Colon (tissue), 2 donors: Measurements from ENCODE around the gene MCOLN1.

Source experiments
- FAIRE-seq: peaks from 2 replicates; lab custom pipeline; 2012; peaks lifted over from hg19 to GRCh38; lab: Jason Lieb, UNC
- donor health status: control.
- donor health status: control.

Gene MCOLN1

GRCh38 chr19:7522072-7522922, at the start of gene MCOLN1:
Gene MCOLN1, plus strand, starts transcription at chr19:7522624. Its CDS starts 127 bp downstream, at chr19:7522751.
- no peak for FAIRE-seq

DNA sequence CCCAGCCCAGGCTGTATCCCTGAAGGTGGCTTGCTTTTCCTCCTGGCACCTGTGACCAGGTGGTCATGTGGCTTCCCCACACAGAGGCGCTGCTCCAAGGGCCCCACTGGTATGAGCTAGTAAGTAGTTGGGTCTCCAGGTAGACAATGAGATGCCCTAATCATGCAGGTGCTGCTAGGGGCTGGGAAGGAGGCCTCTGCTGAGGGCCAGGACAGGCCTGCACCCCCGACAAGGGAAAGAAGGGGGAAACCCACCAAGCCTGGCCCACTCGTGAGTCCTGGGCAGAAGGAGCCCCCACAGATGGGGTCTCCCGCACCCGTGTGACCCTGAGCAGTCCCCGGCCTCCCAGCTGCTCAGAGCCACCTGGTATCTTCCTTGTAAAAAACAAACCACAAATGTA, 46.8 kb upstream of the MCOLN1 start:
- FAIRE-seq: no peak

GRCh38 chr19:7476241-7476640, 46.2 kb upstream of the MCOLN1 start:
- FAIRE-seq: no peak

- FAIRE-seq: no peak
Measured at GRCh38 chr19:7476777-7477494, 45.5 kb upstream of the MCOLN1 start.

DNA sequence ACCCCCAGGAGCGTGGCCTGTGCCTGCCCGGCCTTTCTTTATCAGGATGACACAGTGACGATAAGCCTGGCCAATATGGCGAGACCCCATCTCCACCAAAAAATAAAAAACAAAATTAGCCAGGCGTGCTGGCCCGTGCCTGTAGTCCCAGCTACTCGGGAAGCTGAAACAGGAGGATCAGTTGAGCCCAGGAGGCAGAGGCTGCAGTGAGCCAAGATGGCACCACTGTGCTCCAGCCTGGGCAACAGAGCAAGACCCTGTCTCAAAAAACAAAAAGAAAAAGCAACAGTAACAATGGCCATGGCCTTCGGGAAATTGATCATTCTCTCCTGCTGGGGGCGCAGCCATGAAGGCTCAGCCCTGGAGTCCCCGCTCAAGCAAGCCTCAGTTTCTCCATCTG, 44.7 kb upstream of the MCOLN1 start:
- FAIRE-seq: no peak

DNA sequence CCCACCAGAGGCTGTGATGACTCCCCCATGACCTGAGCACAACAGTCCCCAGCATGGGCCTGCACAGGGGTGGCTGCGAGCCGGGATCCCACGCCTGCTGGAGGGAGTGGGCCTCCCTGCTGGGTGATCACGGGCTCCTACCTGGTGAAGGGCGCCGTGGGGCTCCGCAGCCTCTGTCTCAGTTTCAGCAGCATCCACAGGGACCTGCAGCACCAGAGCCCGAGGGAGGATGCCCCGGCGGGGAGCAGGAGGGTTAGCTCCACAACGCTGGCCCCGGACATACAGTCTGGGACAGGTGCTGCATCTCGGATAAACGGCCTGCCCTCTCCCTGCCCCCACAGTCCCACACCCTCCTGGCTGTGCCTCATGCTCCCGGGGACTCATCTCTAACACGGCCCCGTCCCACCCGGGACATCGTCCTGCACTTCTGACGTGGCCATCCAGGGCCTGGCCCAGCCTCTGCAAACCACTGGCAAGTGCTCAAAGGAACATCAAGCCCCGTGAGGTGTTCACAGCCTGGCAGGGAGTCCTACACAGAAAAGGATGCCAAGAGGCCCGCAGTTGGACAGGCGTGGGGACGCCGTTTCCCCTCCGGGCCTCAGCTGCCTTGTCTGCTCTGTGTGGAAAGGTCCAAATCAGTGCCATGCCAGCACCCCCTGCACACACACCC, 44.1 kb upstream of the MCOLN1 start:
- FAIRE-seq: no peak

- no peak for FAIRE-seq
Measured at GRCh38 chr19:7478843-7479227, 43.6 kb upstream of the MCOLN1 start.

DNA sequence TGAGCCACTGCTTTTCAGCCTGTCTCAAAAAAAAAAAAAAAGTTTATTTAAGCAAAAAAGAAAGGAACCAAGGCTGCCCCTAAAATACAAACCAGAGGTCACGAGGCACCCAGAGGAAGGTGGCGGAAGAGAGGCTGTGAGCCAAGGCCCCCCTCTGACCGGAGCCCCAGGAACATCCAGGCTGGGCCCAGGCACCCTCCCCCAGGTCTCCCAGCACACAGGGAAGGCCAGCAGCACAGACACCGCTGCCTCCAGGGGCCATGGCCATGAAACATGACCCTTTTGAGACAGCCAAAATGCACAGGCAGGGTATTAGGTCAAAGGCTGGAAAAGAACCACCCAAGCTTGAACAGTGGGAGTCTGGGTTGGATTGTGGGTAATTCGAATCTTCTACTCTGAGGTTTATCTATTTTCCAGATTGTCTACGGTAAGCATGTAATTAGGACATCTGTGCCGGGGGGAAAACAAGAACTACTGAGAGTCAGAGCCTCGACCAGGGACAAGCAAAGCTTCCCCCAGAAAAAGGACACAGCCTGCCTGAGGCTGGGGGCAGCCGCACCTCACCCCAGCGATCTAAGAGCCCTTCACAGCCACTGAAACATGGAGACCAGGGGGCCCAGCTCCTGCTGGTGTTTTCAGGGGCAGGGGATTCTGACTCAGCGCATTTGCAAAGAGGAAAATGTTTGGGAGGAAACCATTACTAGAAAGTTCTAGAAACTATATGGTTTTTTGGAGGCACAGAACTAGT, 42.0 kb upstream of the MCOLN1 start:
- FAIRE-seq: no peak

- no peak for FAIRE-seq
Measured at GRCh38 chr19:7480970-7481255, 41.5 kb upstream of the MCOLN1 start.

DNA sequence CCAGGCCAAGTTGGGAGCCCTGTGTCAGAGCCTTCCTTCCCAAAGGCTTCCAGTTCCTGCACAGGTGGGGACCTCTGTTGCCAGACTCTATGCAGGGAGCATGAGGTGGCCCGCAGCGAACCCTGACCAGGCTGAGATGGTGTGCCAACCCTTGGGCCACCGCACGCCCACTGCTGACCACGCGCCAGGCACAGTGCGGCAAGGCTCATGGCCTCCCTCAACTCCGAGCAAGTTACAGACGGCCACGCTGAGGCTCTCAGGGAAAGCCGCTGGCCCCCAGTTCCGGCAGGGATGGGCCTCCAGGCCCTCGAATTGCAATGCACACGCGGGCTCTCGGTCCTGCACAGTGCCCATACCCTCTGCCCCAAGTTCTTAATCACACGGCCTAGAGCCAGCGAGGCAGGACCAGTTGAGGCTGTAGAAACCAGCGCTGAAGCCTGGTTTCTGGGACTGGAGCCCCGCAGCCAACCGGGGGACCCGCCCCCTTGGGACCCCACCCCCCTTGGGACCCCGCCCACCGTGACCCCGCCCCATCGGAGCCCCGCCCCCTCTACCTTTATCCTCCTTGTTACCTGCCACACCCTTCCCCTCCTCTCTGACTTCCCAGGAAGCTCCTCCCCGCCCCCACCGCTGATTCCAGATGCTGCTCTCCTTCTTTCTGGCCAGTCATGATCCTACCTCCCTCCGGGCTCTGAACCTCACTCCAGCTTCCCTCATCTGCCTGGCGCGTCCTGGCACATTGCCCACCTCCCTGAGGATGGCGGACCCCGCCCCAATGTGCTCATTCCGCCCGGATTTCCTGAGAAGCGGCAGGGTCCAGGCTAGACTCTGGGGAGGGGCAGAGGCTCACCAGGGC, 39.6 kb upstream of the MCOLN1 start:
- FAIRE-seq: no peak

DNA sequence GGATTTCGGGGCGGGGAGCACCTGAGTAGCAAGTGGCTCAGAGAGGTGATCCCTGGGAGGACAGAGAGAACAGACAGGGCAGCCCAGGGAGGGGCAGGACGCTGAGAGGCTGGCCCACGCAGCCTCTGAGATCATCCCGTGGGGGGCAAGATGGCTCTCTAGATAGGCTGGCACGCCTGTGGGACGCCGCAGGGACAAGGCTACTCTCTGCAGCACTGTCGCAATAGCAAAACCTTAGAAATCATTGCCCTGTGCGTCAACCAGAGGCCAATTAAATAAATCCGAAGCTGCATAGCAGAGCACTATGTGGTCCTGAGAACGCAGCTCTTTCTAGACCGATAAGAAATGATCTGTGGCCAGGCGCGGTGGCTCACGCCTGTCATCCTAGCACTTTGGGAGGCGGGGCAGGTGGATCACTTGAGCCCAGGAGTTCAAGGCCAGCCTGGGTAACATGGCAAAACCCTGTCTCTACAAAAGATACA, 38.7 kb upstream of the MCOLN1 start:
- FAIRE-seq: no peak

DNA sequence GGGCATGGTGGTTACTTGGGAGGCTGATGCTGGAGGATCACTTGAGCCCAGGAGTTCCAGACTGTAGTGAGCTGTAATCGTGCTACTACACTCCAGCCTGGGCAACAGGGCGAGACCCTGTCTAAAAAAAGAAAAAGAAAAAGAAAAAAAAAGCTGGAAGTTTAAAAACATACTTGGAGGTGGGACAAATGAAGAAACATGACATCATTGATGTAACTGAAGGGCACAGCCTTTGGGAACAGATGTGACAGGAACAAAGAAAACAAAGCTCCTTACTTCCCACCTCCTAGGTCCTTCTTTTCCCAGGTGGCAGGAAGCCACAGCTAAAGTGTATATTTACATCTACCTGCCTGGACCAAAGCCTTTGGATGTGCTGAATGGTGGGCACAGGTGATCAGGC, 35.5 kb upstream of the MCOLN1 start:
- no peak for FAIRE-seq

GRCh38 chr19:7488736-7489353, 33.6 kb upstream of the MCOLN1 start, which contains the start of gene PEX11G:
Gene PEX11G, minus strand, starts transcription at chr19:7489035. Its CDS starts 25 bp downstream, at chr19:7489010.
- no peak for FAIRE-seq

DNA sequence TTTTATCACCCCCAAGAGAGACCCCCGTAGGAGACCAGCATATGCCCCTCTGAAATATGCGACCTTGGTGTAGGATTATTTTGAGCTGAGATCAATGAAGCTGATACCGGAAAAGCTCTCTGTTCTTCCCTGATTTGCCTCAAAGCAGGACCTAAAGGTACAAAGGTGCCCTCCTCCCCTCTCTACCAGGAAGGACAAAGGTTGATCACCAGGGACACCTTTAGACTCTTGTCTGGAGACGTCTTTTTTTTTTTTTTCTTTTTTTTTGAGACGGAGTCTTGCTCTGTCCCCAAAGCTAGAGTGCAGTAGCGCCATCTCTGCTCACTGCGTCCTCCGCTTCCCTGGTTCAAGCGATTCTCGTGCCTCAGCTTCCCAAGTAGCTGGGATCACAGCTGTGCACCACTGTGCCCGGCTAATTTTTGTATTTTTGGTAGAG, 32.8 kb upstream of the MCOLN1 start:
- no peak for FAIRE-seq

- FAIRE-seq: no peak
Measured at GRCh38 chr19:7492142-7492541, 30.3 kb upstream of the MCOLN1 start.

GRCh38 chr19:7492558-7492957, 29.9 kb upstream of the MCOLN1 start:
- FAIRE-seq: no peak

DNA sequence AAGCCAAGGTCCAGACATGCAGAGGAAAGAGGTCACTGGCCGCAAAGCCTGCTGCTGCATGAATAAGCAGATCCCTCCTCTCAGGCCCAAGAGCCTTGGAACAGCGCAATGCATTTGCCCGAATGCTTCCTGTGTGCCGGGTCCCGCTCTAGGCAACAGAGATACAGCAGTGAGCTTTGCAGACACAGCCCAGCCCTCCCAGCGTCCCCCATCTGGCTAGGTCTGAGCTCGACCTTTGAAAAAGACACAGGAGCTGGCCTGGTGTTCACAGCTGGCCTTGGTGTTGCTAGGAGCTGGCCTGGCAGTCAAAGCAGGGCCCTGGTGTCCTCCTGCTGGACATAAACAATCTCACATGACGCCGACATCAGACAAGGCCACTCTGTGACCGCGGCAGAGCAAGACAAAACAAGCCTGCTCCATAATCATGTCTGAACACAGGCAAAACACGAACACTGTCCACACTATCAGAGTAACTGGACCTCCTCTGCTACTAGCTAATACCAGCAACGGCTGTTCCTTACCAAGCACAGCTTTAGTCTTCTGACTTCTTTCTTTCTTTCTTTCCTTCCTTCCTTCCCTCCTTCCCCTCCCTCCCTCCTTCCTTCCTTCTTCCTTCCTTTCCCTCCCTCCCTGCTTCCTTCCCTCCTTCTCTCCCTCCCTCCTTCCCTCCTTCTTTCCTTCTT, 27.9 kb upstream of the MCOLN1 start:
- no peak for FAIRE-seq

GRCh38 chr19:7497292-7497691, 25.1 kb upstream of the MCOLN1 start:
- no peak for FAIRE-seq

DNA sequence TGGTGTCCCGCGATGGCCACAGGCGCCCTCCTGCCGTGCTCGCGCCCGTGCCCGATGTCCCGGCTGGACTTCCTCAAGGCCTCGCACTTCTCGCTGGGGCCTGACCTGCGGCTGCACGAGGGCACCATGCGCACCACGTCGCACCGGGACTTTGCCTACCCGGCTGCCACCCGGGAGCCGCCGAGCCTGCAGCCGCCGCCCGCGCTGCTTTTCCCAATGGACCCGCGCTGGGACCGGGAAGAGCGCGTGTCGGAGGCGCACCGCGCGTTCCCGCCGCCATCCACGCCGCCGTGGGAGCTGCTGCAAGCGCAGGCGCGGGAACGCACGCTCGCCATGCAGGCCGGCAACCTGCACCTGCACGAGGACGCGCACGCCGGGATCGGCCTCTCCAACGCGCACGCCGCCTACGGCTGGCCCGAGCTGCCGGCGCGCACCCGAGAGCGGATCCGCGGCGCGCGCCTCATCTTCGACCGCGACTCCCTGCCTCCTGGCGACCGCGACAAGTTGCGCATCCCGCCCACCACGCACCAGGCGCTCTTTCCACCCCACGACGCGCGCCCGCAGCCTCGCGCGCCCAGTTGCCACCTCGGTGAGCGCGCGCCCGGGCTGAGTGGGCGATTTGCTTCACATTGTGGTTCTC, 21.5 kb upstream of the MCOLN1 start:
- FAIRE-seq: no peak

DNA sequence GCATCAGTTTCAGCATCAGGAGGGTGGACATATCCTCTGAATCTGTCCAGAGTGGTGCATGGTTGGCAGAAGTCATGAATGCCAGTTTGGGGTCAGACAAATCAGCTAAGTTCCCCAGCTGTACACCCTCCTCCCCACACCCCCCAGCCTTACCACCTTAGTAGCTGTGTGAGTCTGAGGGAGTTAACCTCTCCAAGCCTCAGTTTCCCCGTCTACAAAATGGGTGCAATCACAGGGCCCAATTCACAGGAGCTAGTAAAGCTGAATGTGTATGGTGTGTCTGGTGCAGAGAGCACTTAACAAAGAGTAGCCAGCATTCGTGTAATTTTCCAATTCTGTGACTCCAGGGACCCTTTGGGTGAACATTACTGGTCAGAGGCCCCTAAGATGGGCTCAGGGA, 19.9 kb upstream of the MCOLN1 start:
- FAIRE-seq: no peak
